Endometrial microvascular endothelial cells (primary cell): ENCODE results near the gene GNB1L. TPM values are rescaled to one million over a fixed set of nuclear protein-coding genes. Genes with fewer than 3 reads are reported as not detected.

Source experiments
- in situ Hi-C: cut with HindIII; loops from 2 replicates; pipeline ENCODE4 v1.10.0; 2017; ENCODE audit warnings: low sequenced_read_pairs, low pct_unique_long_range_greater_than_20kb; ENCODE audit errors: inconsistent ontology term
- total RNA-seq: library from RNA; depleted of rRNA; stranded (reverse); fragments of >200 nt; gene quantifications from one replicate; pipeline ENCODE4 v1.2.3, GENCODE V29; 2015; ENCODE audit errors: inconsistent ontology term

GNB1L gene
- total RNA-seq, 1 donor from 2014 or later: 19.7 TPM

GRCh38 chr22:19868773-19869471 lies 14.2 kb upstream of the GNB1L start:
- in situ Hi-C loops: no loop called here

GRCh38 chr22:19868333-19868732 lies 13.7 kb upstream of the GNB1L start:
- in situ Hi-C loops: no loop called here

GRCh38 chr22:19867617-19868016 lies 12.9 kb upstream of the GNB1L start:
- in situ Hi-C loops: no loop called here

GRCh38 chr22:19866665-19867009 lies 12.0 kb upstream of the GNB1L start:
- in situ Hi-C loops: no loop called here

GRCh38 chr22:19865141-19865829 lies 10.6 kb upstream of the GNB1L start:
- in situ Hi-C loops: no loop called here

GRCh38 chr22:19864538-19865106 lies 9.9 kb upstream of the GNB1L start:
- in situ Hi-C loops: no loop called here

- in situ Hi-C loops: no loop called here
Observed at GRCh38 chr22:19863571-19863970, 8.9 kb upstream of the GNB1L start.

GRCh38 chr22:19862619-19863246 lies 8.1 kb upstream of the GNB1L start:
- in situ Hi-C loops: no loop called here

GRCh38 chr22:19859861-19860510 lies 5.3 kb upstream of the GNB1L start:
- in situ Hi-C loops: no loop called here

- in situ Hi-C loops: no loop called here
Observed at GRCh38 chr22:19857382-19857781, 2.7 kb upstream of the GNB1L start.

GRCh38 chr22:19855504-19856409 lies 1.1 kb upstream of the GNB1L start:
- in situ Hi-C loops: no loop called here

GRCh38 chr22:19853879-19854777 lies 546 bp downstream of the GNB1L start:
- in situ Hi-C loops: no loop called here

GRCh38 chr22:19853058-19853878 lies 1.4 kb downstream of the GNB1L start:
- in situ Hi-C loops: no loop called here

GRCh38 chr22:19852177-19852781 lies 2.4 kb downstream of the GNB1L start:
- in situ Hi-C loops: no loop called here

- in situ Hi-C loops: no loop called here
Observed at GRCh38 chr22:19851291-19852176, 3.1 kb downstream of the GNB1L start.

GRCh38 chr22:19850763-19851109 lies 3.9 kb downstream of the GNB1L start:
- in situ Hi-C loops: no loop called here
